PC-3 (cell line): ENCODE results near the gene FHAD1.

ENCODE experiments used
- CTCF ChIP-seq: fragments of 300-600 bp; sonication (generic); conservative IDR thresholded peaks from 2 replicates; pipeline ENCODE4 v1.5.1; 2017; ENCODE audit warnings: antibody characterized with exemption, low read depth, mild to moderate bottlenecking, low read length
- EZH2 ChIP-seq: fragments of 300-600 bp; sonication (generic); IDR thresholded peaks from one replicate; pipeline ENCODE4 v1.6.1; 2017; ENCODE audit warnings: antibody characterized with exemption, mild to moderate bottlenecking, low read length; ENCODE audit not compliant: unreplicated experiment
- EZH2phosphoT487 ChIP-seq: fragments of 300-600 bp; sonication (generic); IDR thresholded peaks from 2 replicates; pipeline ENCODE4 v1.6.1; 2018; ENCODE audit warnings: mild to moderate bottlenecking, antibody characterized with exemption, low read length, borderline replicate concordance

- TF ChIP-seq CTCF (no peak), EZH2phosphoT487 (no peak), EZH2 (no peak)
Observed at GRCh38 chr1:15217654-15218053, 29.4 kb upstream of the FHAD1 start.
